HEK293T (cell line): Measurements from ENCODE around the gene ACP7.

Source experiments
- ARNT ChIP-seq: fragments of 450-650 bp; IDR thresholded peaks from 2 replicates; pipeline ENCODE4 v1.6.1; 2017; ENCODE audit warnings: mild to moderate bottlenecking
- ELF4 ChIP-seq: fragments of 450-650 bp; IDR thresholded peaks from 2 replicates; pipeline ENCODE4 v1.6.1; 2017; ENCODE audit warnings: antibody characterized with exemption
- FOXK2 ChIP-seq: fragments of 450-650 bp; IDR thresholded peaks from 2 replicates; pipeline ENCODE4 v1.6.1; 2016; ENCODE audit warnings: mild to moderate bottlenecking
- HDGF ChIP-seq: fragments of 450-650 bp; IDR thresholded peaks from 2 replicates; pipeline ENCODE4 v1.6.1; 2017; ENCODE audit warnings: antibody characterized with exemption, borderline replicate concordance
- L3MBTL2 ChIP-seq: fragments of 450-650 bp; conservative IDR thresholded peaks from 2 replicates; pipeline ENCODE4 v1.6.1; 2016; ENCODE audit warnings: mild to moderate bottlenecking
- SP1 ChIP-seq: fragments of 450-650 bp; IDR thresholded peaks from 2 replicates; pipeline ENCODE4 v1.6.1; 2017
- SUZ12 ChIP-seq: fragments of 450-650 bp; IDR thresholded peaks from 2 replicates; pipeline ENCODE4 v1.6.1; 2016; ENCODE audit warnings: mild to moderate bottlenecking
- ZNF384 ChIP-seq: fragments of 450-650 bp; IDR thresholded peaks from 2 replicates; pipeline ENCODE4 v1.6.1; 2016

GRCh38 chr19:39100500-39101166, 16.5 kb downstream of the ACP7 start:
- TF ChIP-seq SUZ12, result no peak
- TF ChIP-seq ARNT, result no peak
- TF ChIP-seq L3MBTL2, result no peak
- no peak for TF ChIP-seq FOXK2
- no peak for TF ChIP-seq HDGF
- TF ChIP-seq SP1, result no peak
- no peak for TF ChIP-seq ZNF384
- no peak for TF ChIP-seq ELF4
